ENCODE measurements around the gene FILIP1L. TPM values are rescaled to one million over a fixed set of nuclear protein-coding genes. Genes with fewer than 3 reads are reported as not detected.

FILIP1L gene
- total and polyA plus RNA-seq, 7 donors: 9.2 to 274 (median 78.5) TPM

GRCh38 chr3:100131241-100131640, 16.9 kb upstream of the FILIP1L start:
- peaks cover under 1% of the 10 kb centered on the region for H3K4me1 ChIP-seq
- 87 to 90% (median 88%) methylated on average over 6 of the region's 6 CpGs for WGBS, 3 donors
- H3K9me3 ChIP-seq: no peaks in the 10 kb centered on the region
- H3K27ac ChIP-seq: no peak overlapping the region
- no peak for DNase-seq
- no peaks in the 10 kb centered on the region for H3K27me3 ChIP-seq (ENCODE audit: insufficient read depth in 3 of 3, low read length in 2 of 3)
- intact Hi-C loops (cut with DNase I): no loop called here
- H3K36me3 ChIP-seq (ENCODE audit: insufficient read depth in 1 of 2, low read depth in 1 of 2): no peaks in the 10 kb centered on the region
- no peak for ATAC-seq
- TF ChIP-seq CTCF (IDR thresholded peaks at IDR 0.05): no peak
- no peak overlapping the region for H3K4me3 ChIP-seq

- Histone ChIP-seq H3K9me3 (no peaks in the 10 kb centered on the region), H3K4me1 (peaks cover 11% of the 10 kb centered on the region), H3K27me3 (ENCODE audit: insufficient read depth in 3 of 3, low read length in 2 of 3) (no peaks in the 10 kb centered on the region), H3K4me3 (no peak overlapping the region), H3K27ac (no peak overlapping the region), H3K36me3 (ENCODE audit: insufficient read depth in 1 of 2, low read depth in 1 of 2) (no peaks in the 10 kb centered on the region)
- no peak for ATAC-seq
- intact Hi-C loops (cut with DNase I): no loop called here
- DNase-seq: no peak
- 85 to 96% (median 89%) methylated on average over 1 of the region's 1 CpG for WGBS, 3 donors
- TF ChIP-seq CTCF (IDR thresholded peaks at IDR 0.05): no peak
Observed at GRCh38 chr3:100129941-100130340, 15.6 kb upstream of the FILIP1L start.

GRCh38 chr3:100128565-100128964, 14.3 kb upstream of the FILIP1L start:
- no peak overlapping the region for H3K27ac ChIP-seq
- TF ChIP-seq CTCF (IDR thresholded peaks at IDR 0.05): no peak
- DNase-seq (no peak), ATAC-seq (no peak)
- no peaks in the 10 kb centered on the region for H3K27me3 ChIP-seq (ENCODE audit: insufficient read depth in 3 of 3, low read length in 2 of 3)
- H3K9me3 ChIP-seq: no peaks in the 10 kb centered on the region
- H3K4me1 ChIP-seq: peaks cover 23% of the 10 kb centered on the region
- H3K4me3 ChIP-seq: no peak overlapping the region
- intact Hi-C loops (cut with DNase I): no loop called here
- H3K36me3 ChIP-seq (ENCODE audit: insufficient read depth in 1 of 2, low read depth in 1 of 2): no peaks in the 10 kb centered on the region
- 77 to 88% (median 81%) methylated on average over 5 of the region's 5 CpGs for WGBS, 3 donors

- Histone ChIP-seq H3K9me3 (no peaks in the 10 kb centered on the region), H3K4me1 (peaks cover 29% of the 10 kb centered on the region), H3K27me3 (ENCODE audit: insufficient read depth in 3 of 3, low read length in 2 of 3) (no peaks in the 10 kb centered on the region), H3K27ac (no peak overlapping the region), H3K4me3 (no peak overlapping the region), H3K36me3 (ENCODE audit: insufficient read depth in 1 of 2, low read depth in 1 of 2) (no peaks in the 10 kb centered on the region)
- intact Hi-C loops (cut with DNase I): loop anchor here in 1 of 2 donors (2.0 kb wide), 1 partner anchor 23 kb away; no protein-coding TSS in a partner anchor
- no peak for DNase-seq
- ATAC-seq: no peak
- 45 to 53% (median 48%) methylated on average over 2 of the region's 2 CpGs for WGBS, 3 donors
- no peak for TF ChIP-seq CTCF (IDR thresholded peaks at IDR 0.05)
Observed at GRCh38 chr3:100127792-100128191, 13.5 kb upstream of the FILIP1L start.
